Left hindlimb (tissue), 1 donor: ENCODE results near the gene SDK1.

Source experiments
- DNase-seq: peaks from one replicate; pipeline ENCODE4 v3.0.0-alpha.2; 2018

The SDK1 gene

GRCh38 chr7:3345699-3346481 is 44.8 kb downstream of the SDK1 start:
- DNase-seq = no peak

DNA sequence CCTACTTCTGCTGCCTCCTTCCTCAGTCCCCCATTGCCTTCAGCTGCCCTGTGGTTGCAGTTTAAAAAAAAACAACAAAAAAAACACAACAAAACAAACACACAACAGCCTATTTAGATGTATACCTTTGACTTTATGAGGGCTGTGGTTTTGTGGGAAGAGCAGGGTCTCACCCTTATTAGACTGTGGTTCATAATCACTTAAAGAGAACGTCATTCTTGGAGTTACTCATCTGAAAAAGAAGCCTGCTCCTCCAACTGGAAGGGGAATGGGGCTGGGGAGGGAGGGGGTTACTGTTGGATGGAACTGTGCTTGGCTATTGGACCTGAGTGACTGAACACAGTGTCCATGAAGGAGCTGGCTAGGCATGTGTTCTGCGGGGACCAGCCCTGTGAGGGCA is 48.1 kb downstream of the SDK1 start:
- DNase-seq = no peak

DNA sequence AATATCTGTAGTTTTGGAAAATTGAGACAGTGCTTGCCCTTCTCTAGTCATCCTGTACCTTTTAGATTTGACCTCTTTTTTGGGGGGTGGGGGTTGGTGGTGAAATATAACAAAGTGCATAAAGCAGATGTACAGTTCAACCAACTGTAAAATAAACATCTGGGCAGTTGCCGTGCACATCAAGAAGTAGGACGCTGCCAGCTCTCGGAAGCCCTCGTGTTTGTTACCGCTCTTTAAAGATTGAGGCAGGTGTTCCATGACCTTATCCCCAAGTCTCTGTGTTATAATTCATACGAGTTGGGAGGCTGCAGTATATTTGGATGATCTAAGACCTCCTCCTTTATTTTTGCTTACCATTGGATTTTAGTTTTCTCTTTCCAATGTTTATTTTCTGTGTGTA is 55.1 kb downstream of the SDK1 start:
- no peak for DNase-seq

GRCh38 chr7:3358991-3359390 is 57.9 kb downstream of the SDK1 start:
- DNase-seq = no peak

GRCh38 chr7:3367261-3367660 is 66.2 kb downstream of the SDK1 start:
- DNase-seq = no peak

DNA sequence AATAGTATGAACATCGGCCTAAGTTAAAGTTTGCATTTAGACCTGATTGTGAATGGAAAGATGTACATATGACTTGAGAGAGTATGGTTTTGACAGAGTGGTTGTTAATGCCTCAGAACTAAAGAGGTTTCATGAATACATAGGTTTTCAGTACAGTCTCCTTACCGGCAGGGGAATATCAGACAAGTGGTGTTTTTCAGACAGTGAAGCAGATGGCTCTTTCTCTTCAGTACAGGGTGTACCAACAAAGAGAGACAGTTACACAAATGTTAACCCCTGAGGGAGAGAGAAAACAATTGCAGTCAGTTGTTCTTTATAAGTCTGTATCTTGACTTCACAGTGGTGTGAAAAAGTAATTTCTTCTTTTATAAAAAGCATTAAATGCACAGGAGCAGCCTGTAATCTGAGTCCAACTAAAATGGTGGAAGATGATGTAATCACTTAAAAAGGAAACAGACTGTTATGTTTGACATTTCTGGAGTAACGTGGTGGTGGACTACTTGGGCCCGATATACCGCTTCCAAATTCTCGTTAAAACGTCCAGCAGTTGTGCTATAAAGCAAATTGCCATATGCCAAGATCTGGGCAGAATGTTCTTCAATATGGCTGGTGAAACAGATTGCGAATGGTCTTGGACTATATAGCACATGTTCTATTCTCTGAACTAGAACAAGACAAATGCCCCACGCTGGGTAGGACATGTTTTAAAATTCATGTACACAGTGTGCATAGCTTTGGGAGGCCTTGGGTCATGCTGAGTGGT is 69.2 kb downstream of the SDK1 start:
- DNase-seq = no peak

GRCh38 chr7:3370921-3371320 is 69.9 kb downstream of the SDK1 start:
- no peak for DNase-seq

GRCh38 chr7:3371601-3372000 is 70.5 kb downstream of the SDK1 start:
- no peak for DNase-seq

GRCh38 chr7:3374239-3374638 is 73.2 kb downstream of the SDK1 start:
- DNase-seq = no peak

DNA sequence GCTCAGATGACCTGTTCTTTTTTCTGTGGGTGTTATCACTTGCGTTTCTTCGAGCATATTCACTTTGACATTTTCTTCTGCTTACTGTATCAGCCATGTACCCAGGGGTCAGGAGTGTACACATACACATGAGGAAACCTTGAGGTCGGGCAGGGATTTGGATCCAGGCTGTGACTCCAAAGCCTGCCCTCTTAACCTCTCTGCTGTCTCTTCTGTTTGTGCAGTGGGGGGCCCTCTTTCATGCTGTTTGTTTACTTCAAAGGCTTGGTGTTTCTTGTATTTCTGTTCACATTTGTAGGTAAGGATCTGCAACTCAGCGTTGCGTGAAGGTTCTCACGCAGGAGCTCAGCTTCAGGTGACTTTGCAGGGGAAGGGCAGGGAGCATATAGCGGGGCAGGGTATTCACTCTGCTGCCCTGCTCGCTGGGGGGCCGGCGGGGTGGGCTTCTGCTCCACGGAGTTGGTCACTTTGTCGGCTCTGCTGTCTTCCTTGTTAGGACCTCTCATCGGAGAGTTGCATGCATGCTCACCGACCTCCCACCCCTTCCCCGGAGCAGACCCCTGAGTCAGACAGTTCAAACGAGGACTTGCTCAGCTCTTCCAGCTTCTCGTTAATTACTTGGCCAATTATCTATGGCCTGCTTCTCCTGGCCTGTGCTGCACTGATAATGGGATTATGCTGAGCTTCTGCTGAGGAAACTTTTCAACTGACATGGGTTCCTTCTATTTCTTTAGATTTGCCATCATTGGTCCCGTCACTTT is 77.5 kb downstream of the SDK1 start:
- DNase-seq = no peak

DNA sequence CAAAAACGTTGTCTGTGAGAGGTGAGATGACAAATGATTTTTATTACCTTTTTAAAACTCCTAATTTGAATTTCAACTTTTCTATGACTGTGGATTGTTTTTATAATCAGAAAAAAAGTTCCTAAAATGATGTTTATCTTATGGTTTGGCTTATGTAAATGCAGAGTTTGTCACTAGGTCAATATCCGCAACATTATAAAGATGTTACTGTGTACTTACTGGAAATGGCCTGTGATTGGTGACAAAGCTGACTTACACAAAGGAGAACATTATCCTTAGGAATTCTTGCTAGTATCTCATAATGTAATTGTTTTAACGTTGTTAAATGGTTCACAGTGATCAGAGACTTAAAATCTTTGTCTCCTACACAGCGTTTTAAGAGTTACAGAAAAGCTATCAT is 79.0 kb downstream of the SDK1 start:
- no peak for DNase-seq

GRCh38 chr7:3380886-3381685 is 80.0 kb downstream of the SDK1 start:
- no peak for DNase-seq

GRCh38 chr7:3386423-3387190 is 85.6 kb downstream of the SDK1 start:
- no peak for DNase-seq

GRCh38 chr7:3393862-3394261 is 92.8 kb downstream of the SDK1 start:
- no peak for DNase-seq

GRCh38 chr7:3397324-3397723 is 96.3 kb downstream of the SDK1 start:
- DNase-seq = no peak

DNA sequence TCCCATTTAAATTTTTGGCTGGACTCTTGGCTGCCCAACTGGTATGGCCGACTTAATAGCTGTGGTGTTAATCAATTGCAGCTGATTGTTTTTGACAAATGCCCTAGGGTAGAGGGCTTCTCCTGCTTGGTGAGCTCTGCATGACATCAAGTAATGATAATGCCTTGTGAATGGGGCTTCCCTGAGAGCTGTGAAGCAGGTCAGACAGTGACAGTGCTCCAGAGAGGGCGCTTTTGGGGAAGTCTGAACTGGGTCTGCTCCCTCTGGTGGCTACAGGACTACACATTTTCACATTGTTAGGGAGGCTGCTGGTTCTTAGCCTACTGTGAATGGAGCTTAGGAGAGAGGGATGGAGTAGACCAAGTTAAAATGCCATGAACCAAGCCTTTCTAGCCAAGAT is 98.8 kb downstream of the SDK1 start:
- no peak for DNase-seq

DNA sequence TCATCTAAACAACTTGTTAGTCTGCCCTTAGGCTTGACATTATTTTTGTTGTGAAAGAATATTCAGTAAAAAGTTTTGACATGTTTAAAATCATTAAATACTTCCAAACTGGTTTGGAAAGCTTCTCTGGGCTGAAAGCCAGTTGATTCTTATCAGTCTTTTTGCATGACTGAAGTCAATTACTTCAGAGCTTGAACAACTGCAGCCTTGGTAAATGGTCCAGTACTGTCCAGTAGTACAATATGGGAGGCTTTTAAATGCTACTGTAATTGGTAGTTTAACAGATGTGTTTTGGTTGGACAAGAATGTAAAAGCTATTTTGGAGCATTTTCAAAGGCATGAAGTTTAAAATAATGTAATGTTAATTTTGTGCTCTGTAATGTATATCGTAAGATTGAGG is 103.4 kb downstream of the SDK1 start:
- no peak for DNase-seq

GRCh38 chr7:3408814-3409595 is 108.0 kb downstream of the SDK1 start:
- DNase-seq = no peak

- DNase-seq = no peak
Measured at GRCh38 chr7:3412871-3413270, 111.8 kb downstream of the SDK1 start.

DNA sequence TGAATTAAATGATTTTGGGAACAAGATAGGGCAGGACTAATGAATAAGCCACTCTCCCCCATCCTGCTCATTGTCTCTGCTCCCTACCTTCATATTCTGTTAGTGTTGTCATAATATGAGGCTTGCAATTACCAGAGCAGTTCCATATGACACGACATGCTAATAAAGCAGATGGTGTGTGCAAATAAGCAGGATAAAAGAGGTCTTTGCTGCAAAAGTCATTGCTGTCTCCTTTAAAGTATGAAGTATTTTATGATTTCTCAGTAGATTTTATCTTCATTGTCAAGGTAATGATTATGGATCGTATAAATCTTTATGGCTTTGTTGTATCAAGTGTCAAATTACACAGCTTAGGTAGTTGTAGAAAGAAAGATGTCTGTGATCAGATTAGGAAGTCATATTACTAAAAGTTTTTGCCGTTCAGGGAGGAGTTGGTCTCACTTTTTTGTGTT is 114.8 kb downstream of the SDK1 start:
- no peak for DNase-seq

DNA sequence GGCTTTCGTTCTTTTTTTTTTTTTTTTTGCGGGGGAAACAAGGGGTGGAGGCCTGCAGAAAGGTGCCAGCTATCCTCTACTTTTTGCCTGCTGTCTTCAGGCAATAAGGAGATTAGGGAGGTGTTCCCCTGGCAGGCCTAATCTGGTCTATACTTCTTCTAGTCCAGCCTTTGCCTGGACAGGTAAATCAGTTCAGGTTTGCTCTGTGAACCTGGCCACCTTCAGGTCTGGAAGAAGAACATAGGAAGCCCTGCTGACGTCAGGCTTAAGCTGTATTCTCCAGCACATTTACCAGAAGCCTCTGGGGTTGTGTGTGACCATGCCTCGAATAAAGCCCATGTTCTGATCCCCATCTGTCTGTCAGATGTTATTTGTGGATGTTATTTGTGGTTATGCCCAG is 115.4 kb downstream of the SDK1 start:
- no peak for DNase-seq
